Measurements from ENCODE around the gene CHRNA4. TPM values are rescaled to one million over a fixed set of nuclear protein-coding genes. Genes with fewer than 3 reads are reported as not detected.

The CHRNA4 gene
- polyA plus RNA-seq, 1 experiment: not detected

DNA sequence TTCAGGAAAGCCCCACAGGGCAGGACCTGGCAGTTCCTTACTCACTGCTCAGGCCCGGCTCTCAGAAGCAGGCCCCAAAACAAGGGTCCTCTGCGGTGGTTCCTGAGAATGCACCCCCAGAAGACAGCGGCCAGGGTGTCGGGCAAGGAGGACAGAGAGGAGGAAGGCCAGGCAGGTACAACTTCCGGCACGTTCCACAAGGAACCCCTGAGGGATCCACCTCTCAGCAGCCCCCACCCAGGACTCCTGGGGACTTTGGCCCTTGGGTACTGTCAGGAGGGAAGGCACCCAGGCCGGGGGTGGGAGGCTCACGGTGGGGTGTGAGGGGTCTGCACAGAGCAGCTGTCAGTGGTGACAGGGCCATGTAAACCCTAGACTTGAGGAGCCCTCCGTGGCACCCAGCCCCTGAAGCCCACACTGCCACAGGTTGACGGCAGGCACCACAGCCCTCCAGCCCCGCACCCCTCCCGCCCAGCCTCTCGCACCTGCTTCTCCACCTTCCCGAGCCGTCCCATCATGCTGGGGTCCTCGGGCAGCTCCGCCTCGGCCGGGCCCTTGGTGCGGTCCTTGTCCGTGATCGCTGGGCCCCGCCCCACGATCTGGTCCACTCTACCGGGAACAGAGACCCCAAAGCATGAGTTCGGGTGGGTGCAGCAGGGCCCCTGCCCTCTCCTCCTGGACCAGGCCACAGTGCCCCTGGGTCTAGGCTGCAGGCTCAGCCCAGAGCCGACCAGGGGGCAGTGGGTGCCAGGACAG is 47.0 kb upstream of the CHRNA4 start:
- ChIA-PET CTCF (no interaction called here), POLR2A (no interaction called here)
- Histone ChIP-seq H3K9me3 (ENCODE audit: control insufficient read depth, insufficient read depth, low read length) (peaks cover 29% of the 10 kb centered on the region; the same call in 1 of the 2 replicates), H3K27me3 (ENCODE audit: control insufficient read depth, insufficient read depth, low read length) (peaks cover 12% of the 10 kb centered on the region), H3K27ac (ENCODE audit: low read depth, low read length) (no peak overlapping the region), H3K4me3 (ENCODE audit: low read depth, low read length) (no peak overlapping the region)
- DNase-seq (ENCODE audit: low read depth, low spot score): no peak
- TF ChIP-seq, protein P1, sequence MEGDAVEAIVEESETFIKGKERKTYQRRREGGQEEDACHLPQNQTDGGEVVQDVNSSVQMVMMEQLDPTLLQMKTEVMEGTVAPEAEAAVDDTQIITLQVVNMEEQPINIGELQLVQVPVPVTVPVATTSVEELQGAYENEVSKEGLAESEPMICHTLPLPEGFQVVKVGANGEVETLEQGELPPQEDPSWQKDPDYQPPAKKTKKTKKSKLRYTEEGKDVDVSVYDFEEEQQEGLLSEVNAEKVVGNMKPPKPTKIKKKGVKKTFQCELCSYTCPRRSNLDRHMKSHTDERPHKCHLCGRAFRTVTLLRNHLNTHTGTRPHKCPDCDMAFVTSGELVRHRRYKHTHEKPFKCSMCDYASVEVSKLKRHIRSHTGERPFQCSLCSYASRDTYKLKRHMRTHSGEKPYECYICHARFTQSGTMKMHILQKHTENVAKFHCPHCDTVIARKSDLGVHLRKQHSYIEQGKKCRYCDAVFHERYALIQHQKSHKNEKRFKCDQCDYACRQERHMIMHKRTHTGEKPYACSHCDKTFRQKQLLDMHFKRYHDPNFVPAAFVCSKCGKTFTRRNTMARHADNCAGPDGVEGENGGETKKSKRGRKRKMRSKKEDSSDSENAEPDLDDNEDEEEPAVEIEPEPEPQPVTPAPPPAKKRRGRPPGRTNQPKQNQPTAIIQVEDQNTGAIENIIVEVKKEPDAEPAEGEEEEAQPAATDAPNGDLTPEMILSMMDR (IDR thresholded peaks at IDR 0.05; ENCODE audit: low read depth, low read length): no peak

DNA sequence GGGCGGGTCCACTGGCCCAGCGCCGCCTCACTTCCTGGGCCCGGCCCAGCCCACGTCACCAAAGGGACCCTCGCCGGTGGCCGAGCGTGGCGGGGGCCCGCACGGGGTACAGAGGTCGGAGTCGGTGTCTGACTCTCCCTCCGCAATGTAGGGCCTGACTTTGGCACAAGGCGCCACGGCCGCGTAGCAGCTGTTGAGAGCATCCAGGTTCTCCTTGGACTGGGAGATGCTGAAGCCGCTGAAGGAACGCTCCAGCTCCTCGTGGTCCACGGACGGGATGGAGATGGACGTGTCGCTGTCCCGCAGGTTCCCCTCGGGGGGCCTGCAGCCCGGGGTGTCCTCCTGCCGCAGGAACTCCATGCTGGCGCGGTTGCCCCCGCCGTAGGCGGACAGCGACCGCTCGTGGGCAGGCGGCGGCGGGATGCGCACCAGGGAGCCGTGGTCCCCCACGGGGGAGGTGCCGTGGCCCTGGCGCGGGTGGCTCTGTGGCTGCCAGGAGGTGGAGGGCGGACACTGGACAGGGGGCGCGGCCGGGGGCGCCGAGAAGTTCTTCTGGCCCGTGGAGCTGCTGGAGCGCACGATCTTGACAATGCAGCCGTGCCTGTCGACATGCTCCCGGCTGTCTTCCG is 45.6 kb upstream of the CHRNA4 start:
- peaks cover 6% of the 10 kb centered on the region for H3K27me3 ChIP-seq (ENCODE audit: control insufficient read depth, insufficient read depth, low read length)
- H3K9me3 ChIP-seq (ENCODE audit: control insufficient read depth, insufficient read depth, low read length): peaks cover 29% of the 10 kb centered on the region; the same call in 1 of the 2 replicates
- DNase-seq (ENCODE audit: low read depth, low spot score): no peak
- CTCF ChIA-PET: no interaction called here
- H3K4me3 ChIP-seq (ENCODE audit: low read depth, low read length): no peak overlapping the region
- TF ChIP-seq, protein P1 (IDR thresholded peaks at IDR 0.05; ENCODE audit: low read depth, low read length): no peak
- POLR2A ChIA-PET: no interaction called here
- no peak overlapping the region for H3K27ac ChIP-seq (ENCODE audit: low read depth, low read length)

DNA sequence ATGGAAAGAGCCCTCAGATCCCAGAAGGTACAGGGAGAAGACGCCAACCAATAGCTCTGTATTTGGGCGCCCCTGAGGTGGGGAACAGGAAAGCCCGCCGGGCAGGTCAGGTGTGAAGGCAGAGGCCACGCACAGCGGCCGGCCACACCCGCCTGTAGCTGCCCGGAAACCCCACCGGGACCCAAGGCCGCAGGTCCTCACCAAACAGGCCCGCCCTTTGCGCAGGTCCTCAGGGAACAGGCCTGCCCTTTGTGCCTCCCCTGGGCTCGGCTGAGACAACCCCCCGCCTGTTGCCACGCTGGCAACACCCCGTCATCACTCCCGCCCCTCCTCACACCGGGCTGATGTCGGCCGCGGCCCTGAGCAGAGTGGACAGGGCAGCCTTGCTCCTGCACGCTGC is 44.9 kb upstream of the CHRNA4 start:
- CTCF ChIA-PET: no interaction called here
- DNase-seq (ENCODE audit: low read depth, low spot score): no peak
- POLR2A ChIA-PET: no interaction called here
- TF ChIP-seq, protein P1 (IDR thresholded peaks at IDR 0.05; ENCODE audit: low read depth, low read length): no peak
- Histone ChIP-seq H3K9me3 (ENCODE audit: control insufficient read depth, insufficient read depth, low read length) (peaks cover 29% of the 10 kb centered on the region; the same call in 1 of the 2 replicates), H3K27me3 (ENCODE audit: control insufficient read depth, insufficient read depth, low read length) (peaks cover 6% of the 10 kb centered on the region), H3K4me3 (ENCODE audit: low read depth, low read length) (no peak overlapping the region), H3K27ac (ENCODE audit: low read depth, low read length) (no peak overlapping the region)

DNA sequence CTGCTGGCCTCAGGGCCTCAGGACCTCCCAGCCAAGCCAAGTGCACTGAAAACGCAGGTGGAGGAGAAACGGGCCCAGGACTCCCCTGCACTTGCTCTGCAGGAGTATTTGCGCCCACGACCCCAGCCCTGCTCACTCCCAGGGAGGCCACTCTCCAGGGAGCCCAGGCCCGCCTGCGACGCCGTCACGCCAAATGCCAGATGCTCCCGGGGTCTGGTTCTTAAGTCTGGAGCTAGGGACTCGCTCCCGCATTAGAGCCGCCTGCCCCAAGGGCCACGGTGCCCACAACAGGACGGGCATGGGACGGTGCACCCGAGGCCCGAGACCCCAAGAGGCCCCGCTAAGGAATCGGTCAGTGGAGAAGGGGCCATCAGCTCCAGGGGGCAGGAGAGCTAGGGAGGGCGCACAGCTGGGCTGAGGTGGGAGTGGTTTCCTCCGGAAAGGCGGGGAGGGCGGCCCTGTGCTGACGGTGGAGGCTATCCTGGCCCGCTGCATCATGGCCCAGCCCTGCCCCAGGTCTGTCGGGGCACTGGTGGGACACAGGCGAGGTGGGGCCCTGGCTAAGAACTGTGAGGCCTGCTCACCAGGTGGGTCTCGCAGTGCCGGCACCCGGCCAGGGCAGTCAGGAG is 44.1 kb upstream of the CHRNA4 start:
- ChIA-PET CTCF (no interaction called here), POLR2A (no interaction called here)
- H3K9me3 ChIP-seq (ENCODE audit: control insufficient read depth, insufficient read depth, low read length): peaks cover 29% of the 10 kb centered on the region; the same call in 1 of the 2 replicates
- DNase-seq (ENCODE audit: low read depth, low spot score): no peak
- no peaks in the 10 kb centered on the region for H3K27me3 ChIP-seq (ENCODE audit: control insufficient read depth, insufficient read depth, low read length)
- H3K27ac ChIP-seq (ENCODE audit: low read depth, low read length): no peak overlapping the region
- no peak overlapping the region for H3K4me3 ChIP-seq (ENCODE audit: low read depth, low read length)
- TF ChIP-seq, protein P1 (IDR thresholded peaks at IDR 0.05; ENCODE audit: low read depth, low read length): no peak
